GM21723 (cell line): ENCODE data around the gene CAPN15.
"Not testable (repeated sequence)": the region's sequence is repeated elsewhere in the genome, so short reads cannot be mapped to it uniquely, and the experiment has no call there.

ENCODE experiments used
- ATAC-seq: cut with Tn5 transposase; IDR thresholded peaks from one replicate; pipeline ENCODE4 v1.9.1; 2021; ENCODE audit warnings: mild to moderate bottlenecking, moderate library complexity; ENCODE audit not compliant: unreplicated experiment

CAPN15 gene

DNA sequence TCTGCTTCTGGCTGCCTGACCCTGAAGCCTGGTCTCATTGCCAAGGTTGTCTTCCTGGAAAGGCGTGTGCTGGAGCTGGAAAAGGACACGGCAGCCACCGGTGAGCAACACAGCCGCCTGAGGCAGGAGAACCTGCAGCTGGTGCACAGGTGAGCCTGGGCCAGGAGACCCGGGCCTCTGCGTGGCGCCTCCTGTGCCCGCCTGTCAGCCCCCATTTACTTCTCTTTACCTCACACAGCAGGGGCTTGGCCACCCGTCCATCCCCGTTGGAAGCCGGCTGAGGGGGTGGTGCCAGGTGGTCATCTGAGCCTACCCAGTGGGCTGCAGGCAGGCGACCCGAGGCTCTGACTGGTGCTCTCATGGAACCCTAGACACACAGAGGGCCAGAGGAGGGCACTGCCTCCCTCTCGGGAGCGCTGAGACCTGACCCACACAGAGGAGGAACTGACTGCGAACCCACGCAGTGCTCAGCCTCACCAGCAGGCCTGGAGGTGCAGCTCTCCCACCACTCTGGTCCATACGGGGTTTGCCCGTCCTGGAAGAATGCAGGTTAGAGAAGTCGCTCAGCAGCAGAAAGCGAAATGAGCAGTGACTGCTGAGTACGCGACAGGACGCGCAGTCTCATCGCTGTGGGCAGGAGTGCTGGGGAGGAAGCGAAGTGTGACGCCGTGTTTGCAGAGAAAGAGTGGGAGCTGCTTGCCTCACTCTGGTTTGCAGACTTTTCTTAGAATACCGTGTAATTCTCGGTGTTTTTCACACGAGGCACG lies 21.9 kb upstream of the CAPN15 start:
- no peak for ATAC-seq

DNA sequence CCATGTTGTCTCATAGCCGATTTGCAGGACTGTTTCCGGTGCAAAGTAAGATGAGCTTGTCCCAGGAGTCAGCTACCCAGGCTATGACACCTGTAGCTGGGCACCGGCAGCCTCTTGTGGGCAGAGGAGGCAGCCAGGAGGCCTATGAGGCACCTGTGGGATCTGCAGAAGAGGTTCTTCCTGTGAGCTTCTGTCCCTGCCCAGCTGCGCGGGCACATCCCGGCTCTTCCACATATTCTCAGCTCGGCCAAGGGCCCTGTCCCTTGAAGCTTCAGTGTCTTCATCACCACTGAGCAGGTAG lies 21.3 kb upstream of the CAPN15 start:
- ATAC-seq = no peak

DNA sequence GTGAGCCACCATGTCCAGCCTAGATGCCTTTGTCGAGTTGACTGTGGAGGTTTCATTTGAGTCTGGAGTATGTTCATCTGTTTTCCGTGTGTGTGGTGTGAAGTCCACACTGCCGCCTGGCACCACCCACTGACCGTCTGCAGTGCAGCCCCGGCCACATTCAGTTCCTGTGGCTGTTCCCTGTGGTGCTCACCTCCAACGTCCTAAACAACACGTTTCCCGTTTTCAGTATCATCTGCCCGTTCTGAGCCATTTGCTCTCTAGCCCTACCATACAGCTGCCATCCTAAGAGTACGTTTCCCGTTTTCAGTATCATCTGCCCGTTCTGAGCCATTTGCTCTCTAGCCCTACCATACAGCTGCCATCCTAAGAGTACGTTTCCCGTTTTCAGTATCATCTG lies 20.0 kb upstream of the CAPN15 start:
- not testable (repeated sequence) for ATAC-seq

DNA sequence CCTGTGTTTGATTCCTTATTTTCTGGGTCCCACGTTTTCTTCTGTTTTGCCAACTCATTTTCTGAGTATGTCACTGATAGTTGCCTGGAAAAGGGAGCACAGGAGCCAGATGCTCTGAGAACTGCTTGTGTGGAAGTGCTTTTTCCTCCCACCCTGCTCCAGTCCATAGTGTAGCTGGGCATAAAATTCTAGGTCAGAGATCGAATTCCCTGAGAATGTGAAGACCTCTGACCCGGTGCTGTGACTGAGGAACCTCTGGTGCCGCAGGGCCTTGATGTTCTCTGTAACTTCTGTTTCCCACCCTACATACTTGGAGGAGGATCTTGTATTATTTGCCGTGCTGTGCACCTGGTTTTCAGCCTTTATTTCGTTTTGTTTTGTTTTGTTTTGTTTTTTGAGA lies 19.5 kb upstream of the CAPN15 start:
- ATAC-seq = no peak

DNA sequence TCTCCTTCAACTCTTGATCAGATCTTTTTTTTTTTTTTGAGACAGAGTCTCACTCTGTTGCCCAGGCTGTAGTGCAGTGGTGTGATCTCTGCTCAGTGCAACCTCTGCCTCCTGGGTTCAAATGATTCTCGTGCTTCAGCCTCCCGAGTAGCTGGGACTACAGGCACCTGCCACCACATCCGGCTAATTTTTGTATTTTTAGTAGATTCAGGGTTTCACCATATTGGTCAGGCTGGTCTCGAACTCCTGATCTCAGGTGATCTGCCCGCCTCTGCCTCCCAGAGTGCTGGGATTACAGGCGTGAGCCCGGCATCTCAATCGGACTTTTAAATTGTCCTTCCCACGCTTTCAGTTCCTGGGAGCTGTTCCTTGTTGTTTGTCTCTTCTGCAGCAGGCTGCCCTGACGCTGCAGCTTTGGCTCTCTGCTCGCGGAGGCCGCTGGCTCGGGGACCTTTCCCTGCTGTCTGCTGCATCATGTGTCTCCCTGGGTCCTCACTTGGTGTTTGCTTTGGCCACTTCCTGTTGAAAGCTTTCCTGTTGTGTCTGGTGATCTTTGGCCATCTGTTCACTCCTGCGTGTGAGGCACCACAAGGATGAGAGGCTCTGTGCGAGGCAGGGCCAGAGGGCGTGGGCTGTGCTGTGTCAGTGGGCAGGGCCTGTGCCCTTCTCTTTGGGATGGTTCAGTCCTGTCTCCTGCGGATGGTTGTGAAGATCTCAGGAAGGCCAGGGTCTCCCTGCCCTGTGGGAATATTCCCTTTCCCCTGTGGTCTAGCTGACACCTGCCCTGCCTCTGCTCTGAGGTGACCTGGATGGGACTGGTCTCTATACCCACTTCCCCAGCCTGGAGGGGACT lies 18.4 kb upstream of the CAPN15 start:
- no peak for ATAC-seq

DNA sequence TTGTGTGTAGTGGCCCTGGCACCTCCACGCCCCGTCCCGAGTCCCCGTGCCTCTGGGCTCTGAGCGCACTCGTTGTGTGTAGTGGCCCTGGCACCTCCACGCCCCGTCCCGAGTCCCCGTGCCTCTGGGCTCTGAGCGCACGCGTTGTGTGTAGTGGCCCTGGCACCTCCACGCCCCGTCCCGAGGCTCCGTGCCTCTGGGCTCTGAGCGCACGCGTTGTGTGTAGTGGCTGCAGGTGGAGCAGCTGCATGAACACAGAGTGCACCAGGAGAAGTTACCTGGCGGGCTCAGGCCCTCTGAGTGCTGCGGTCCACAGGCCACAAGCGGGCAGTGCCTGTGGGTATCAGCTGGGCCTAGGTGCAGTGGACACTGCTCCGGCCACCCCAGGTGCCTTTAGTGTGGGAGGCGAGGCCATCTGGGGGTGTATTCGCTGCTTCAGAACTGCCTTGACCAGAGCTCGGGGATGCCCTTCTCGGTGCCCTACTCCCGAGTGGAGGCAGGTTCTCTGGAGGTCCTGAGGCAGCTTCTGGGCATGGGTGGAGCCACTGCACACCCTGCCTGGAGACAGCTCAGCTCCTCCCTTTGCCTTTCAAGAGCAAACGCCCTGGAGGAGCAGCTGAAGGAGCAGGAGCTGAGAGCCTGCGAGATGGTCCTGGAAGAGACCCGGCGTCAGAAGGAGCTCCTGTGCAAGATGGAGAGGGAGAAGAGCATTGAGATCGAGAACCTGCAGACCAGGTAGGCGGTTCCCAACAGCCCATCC lies 17.3 kb upstream of the CAPN15 start:
- no peak for ATAC-seq

DNA sequence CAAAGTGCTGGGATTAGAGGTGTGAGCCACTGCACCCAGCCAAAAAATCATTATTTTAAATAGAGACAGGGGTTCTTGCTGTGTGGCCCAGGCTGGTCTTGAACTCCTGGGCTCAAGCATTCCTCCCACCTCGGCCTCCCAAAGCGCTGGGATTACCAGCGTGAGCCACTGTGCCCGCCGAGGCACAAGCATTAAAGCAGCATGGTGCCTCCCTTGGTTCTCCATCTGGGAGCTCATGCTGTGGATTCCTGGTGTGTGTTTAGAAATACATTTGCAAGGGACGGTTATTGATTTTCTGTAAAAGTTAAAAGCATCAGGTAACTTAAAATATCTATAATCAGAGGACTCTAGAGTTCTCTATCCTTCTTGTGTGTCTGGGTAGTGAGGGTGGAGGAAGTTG lies 14.7 kb upstream of the CAPN15 start:
- ATAC-seq = no peak

DNA sequence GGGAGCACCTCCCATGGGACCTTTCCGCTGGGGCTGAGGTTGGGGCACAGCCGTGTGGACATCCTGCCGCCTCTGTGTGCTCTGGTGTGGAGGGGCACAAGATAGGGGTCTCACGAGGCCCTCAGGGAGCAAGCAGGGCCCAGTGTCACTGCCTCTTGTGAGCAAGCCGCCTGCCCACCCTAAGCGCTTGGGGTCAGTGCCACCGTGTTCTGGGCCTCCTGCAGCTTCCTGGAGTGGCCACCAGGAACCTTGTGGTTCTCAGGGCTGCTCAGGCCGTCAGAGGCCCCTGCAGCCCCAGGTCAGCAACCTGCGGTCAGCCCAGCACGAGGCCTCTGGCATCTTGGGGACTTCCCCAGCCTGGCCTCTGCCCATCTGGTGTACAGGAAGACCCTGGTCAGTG lies 13.6 kb upstream of the CAPN15 start:
- no peak for ATAC-seq

DNA sequence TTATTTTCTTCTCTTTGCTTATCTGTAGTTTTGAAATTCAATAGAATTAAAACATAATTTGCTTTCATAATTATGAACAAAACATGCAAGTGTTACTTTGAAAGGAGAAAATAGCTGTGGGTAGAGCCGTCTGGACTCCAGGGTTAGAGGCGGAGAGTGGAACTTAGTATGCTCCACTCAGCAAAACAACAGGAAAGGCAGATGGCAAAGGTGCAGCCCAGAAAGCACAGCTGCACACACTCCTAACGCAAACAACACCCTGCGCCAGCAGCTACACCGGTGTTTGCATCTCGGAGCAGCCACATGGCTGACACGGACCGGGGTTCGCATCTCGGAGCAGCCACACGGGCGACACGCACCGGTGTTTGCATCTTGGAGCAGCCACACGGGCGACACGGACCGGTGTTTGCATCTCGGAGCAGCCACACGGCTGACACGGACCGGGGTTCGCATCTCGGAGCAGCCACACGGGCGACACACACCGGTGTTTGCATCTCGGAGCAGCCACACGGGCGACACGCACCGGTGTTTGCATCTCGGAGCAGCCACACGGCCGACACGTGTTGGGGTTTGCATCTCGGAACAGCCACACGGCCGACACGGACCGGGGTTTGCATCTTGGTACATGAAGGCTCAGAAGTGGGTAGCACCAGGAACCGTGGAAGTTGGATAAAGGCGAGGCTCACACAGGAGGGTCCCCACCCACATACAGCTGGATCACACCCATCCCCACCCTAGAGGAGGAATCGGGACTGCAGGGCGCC lies 12.2 kb upstream of the CAPN15 start:
- ATAC-seq = no peak

DNA sequence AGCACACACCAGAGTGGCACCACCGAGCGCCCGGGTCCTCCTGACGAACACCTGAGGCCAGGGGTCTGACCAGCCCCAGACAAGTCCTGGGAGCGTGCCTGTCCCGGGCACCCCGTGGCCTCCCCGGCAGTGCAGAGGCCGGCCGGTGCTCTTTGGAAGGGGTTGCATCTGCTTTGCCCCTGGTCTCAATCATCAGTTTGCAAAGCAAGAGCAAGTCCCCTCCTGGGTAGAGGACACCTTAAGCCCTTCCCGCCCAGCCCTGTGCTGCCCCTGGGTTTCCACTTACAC lies 11.6 kb upstream of the CAPN15 start:
- ATAC-seq = no peak

DNA sequence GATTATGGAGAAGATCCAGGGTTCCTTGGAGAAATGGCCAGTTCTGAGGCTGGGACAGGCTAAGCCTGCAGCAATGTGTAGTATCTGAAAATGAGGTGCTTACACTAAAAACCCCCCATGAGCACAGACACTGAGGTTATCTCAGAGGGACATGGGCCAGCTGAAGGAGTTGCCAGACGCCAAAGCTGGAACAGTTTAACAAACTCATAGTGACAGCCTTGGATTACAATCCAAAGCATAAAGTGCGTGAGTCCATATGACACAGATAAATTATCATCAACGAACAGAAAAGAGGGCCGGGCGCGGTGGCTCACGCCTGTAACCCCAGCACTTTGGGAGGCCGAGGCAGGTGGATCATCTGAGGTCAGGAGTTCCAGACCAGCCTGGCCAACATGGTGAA lies 11.2 kb upstream of the CAPN15 start:
- no peak for ATAC-seq

DNA sequence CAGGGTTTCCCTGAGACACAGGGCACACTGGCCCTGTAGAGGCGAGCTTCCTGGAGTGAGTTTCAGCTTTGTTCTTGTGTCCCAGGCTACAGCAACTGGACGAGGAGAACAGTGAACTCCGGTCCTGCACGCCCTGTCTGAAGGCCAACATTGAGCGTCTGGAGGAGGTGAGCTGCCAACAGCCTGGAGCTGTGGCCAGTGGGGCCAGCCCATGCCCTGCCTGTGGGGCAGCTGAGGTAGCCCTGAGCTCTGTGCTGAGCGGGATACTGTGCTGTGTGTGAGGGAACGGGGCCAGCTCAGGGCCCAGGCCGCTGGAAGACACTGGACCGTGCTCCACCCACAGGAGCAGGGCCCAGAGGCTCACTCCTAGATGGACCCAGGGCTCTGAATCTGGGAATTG lies 8.7 kb upstream of the CAPN15 start:
- ATAC-seq = no peak

DNA sequence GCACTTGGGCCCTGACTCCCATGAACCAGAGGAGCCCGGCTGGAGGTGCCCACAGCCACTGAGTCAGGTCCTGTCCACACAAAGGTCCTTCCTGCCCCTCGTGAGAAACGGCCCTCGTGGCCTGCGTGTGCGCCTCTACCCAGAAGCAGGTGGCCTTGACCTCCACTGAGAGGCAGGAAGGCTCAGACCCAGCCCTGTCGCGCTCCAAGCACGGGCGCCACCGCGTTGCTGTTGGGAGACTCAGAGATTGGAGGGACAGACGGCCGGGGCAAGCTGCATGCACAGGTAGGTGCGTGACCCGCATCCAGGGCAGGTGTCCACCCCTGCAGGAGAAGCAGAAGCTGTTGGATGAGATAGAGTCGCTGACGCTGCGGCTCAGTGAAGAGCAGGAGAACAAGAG lies 8.1 kb upstream of the CAPN15 start:
- no peak for ATAC-seq

DNA sequence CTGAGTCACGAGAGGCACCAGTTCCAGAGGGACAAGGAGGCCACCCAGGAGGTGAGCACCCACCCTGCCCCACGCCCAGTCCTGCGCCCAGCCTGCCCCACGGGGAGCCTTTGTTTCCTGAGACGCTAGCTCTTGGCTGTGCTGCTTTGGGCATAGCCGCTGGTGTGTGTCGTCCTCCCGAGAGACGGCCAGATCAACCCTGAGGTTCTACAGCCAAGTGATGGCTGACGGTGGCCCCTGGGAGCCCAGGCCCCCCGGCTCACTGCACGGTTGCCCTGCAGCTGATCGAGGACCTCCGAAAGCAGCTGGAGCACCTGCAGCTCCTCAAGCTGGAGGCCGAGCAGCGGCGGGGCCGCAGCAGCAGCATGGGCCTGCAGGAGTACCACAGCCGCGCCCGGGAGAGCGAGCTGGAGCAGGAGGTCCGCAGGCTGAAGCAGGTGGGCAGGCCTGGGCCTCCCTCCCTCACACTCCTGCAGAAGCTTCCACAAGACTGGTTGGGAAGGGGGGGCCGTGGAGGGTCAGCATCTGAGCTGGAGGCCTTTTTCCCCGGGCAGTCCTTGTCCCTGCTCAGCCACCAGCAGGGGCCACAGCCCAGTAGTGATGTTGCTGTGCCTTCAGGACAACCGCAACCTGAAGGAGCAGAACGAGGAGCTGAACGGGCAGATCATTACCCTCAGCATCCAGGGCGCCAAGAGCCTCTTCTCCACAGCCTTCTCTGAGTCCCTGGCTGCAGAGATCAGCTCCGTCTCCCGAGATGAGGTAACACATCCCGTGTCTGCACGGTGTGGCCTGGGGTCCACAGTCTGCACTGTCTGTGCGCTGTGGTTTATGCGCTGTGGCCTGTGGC lies 7.4 kb upstream of the CAPN15 start:
- no peak for ATAC-seq

DNA sequence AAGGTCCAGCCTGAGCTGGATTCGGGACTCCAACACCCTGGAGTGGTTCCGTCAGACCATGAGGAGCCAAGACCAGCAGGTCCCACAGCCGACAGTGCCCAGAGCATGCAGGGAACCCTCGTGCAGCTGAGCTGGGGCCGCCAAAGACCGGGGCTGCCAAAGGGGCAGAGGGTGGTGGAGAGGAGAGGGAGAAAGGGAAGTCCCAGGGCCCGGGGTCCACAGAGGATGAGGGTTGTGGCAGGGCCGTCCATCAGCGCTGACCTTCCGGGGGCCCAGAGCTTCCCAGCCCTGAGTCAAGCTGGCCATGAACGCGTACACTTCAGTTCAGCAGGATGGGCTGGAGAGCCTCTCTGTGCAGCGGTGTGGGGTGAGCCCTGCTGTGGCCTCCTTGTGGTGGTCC lies 6.7 kb upstream of the CAPN15 start:
- ATAC-seq = no peak

DNA sequence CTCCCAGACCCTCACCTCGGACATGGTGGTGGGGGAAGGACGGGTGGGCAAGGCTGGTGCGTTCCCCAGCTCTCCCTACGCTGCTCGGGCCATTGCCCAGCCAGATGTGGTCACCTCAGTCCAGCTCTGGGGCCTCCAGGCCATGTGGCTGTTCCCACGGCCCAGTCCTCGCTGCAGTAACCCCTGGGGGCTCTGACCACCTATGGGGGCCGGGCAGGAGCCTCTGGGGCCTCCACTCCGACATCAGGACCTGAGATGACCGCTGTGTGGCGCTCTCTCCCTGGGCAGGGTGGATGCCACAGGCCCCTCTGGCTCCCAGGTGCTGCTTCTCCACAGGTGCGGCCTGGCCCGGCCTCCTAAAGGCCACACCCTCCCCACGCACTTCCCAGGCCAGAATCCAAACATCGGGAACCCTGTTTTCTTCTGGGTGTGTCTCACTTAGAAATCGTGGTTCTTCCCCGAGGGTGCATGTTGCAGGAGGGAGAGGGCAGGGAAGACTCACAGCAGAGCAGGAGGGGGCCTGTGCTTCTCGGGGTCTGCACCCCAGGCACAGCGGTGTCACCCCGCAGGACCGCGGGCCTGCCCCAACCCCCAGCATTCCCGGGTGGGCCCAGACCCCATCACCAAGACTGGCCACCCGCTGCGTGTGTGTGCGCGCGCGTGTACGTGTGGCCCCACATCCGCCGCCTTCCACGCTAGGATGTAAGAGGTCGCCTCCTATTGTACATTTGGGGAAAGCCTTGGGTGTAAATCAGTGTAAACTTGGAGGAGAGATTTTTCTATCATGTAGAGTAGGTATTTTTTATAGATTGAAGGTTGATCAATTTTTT lies 5.9 kb upstream of the CAPN15 start:
- ATAC-seq = no peak

DNA sequence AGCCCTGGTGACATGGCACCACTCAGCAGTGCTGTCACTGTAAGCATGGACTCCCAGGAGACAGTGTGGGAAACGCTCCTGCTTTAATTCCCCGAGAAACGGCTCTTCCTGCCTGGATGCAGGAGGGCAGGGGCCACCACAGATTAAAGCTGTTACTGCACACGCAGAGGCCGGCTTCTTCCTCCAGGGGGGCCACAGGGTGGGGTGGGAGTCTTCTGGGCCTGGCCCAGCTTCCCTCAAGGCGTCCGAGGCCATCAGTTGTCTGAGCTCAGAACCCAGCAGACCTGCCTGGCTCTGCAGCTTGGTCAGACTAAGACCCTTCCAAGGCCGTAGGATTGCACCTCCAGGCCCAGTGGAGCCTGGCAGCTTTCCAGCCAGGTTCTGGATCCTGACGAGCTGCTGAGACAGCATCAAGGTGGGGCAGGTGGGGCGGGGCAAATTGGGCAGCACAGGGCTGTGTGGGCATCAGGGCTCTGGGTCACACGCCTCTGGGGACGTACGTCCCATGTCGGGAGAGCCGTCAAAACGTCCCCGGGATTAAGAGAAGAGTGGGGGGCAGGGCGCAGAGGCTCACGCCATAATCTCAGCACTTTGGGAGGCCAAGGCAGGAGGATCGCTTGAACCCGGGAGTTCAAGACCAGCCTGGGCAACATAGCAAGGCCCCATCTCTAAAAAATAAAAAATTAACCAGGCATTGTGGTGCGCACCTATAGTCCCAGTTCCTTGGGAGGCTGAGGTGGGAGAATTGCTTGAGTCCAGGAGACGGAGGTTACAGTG lies 5.0 kb upstream of the CAPN15 start:
- no peak for ATAC-seq

DNA sequence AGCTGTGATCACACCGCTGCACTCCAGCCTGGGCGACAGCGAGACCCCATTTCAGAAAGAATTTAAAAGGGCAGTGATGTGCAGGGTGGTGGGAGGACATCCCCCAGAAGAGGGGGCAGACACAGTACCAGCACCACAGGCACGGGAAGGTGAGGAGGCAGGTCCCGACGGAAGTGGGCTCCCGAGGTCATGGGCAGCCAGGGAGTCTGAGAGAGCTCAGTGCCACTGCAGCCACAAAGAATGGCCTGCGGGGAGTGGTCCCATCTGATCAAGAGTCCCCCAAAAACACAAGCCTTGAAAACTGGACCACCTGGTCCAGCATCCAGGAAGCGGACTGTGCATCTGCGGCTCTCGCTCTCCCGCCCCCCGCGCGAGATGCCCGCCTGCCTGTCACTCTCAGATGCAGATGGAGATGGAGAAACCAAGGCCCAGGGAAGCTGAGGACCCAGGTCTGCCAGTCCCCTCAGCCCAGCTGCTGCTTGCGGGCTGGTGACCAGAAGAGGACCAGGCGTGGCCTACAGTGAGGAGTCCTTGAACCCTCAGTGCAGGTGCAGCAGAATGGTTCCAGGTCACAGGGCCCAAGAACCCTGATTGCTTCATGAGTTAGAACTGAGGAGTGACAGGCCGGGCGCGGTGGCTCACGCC lies 4.3 kb upstream of the CAPN15 start:
- ATAC-seq = no peak
